Sigmoid colon (tissue), 7 donors: ENCODE data around the gene SCNN1B. TPM values are rescaled to one million over a fixed set of nuclear protein-coding genes. Genes with fewer than 3 reads are reported as not detected.

Experiments used
- DNase-seq: peaks from one replicate; pipeline ENCODE4 v3.0.0-alpha.2; 2019
- H3K27ac ChIP-seq, 4 donors: fragments of 200-600 bp; sonication (generic); one replicate each; pipeline ENCODE4 v1.5.1; 2016 to 2019; ENCODE audit warnings: mild to moderate bottlenecking in 1 of 4
- H3K27me3 ChIP-seq, 3 donors: fragments of 200-600 bp; sonication (generic); one replicate each; pipeline ENCODE4 v1.5.1; 2019; ENCODE audit warnings: mild to moderate bottlenecking in 1 of 3
- H3K36me3 ChIP-seq, 4 donors: fragments of 200-600 bp; sonication (generic); one replicate each; pipeline ENCODE4 v1.5.1; 2016 to 2019
- H3K4me1 ChIP-seq, 4 donors: fragments of 200-600 bp; sonication (generic); one replicate each; pipeline ENCODE4 v1.5.1; 2017 to 2019
- H3K4me3 ChIP-seq, 4 donors: fragments of 200-600 bp; sonication (generic); one replicate each; pipeline ENCODE4 v1.5.1; 2017 to 2019; ENCODE audit warnings: mild to moderate bottlenecking in 2 of 4, moderate library complexity in 1 of 4
- H3K9me3 ChIP-seq, 4 donors: fragments of 200-600 bp in 3 of 4; sonication (generic) in 3 of 4; one replicate each; pipeline versions ENCODE4 v1.5.1 to v1.6.1; 2013 to 2019
- CTCF ChIP-seq, 4 experiments: fragments of 450-650 bp in 3 of 4; fragments of 200-600 bp in 1 of 4; IDR thresholded peaks; one replicate each; pipeline ENCODE4 v1.5.1; 2016 to 2019; ENCODE audit warnings: antibody characterized with exemption in 4 of 4, mild to moderate bottlenecking in 3 of 4, moderate library complexity in 2 of 4
- EP300 ChIP-seq, 4 donors: sonication (generic); formaldehyde crosslinking; IDR thresholded peaks; one replicate each; pipeline ENCODE4 v1.6.1; 2017; ENCODE audit warnings: antibody characterized with exemption in 4 of 4
- POLR2A ChIP-seq, 2 donors: fragments of 450-650 bp; IDR thresholded peaks; one replicate each; pipeline ENCODE4 v1.6.1; 2016; ENCODE audit warnings: antibody characterized with exemption in 2 of 2, mild to moderate bottlenecking in 2 of 2, moderate library complexity in 2 of 2
- POLR2AphosphoS5 ChIP-seq, 4 donors: sonication (generic); formaldehyde crosslinking; IDR thresholded peaks; one replicate each; pipeline ENCODE4 v1.6.1; 2017; ENCODE audit warnings: antibody characterized with exemption in 4 of 4
- WGBS, 2 donors: extraction: QIAGEN DNeasy Blood & Tissue Kit; methylation state at CpG; one replicate each; pipeline ENCODE4 v1.1.7; 2013; 5-methylcytosine and 5-hydroxymethylcytosine counted together
- intact Hi-C: fragments of 100-400 bp; cut with DNase I; formaldehyde crosslinking; loops from one replicate; pipeline ENCODE4 v1.15.1; 2023
- polyA plus RNA-seq, 3 donors: library from polyadenylated mRNA; stranded (reverse); fragments of 200-250 nt; gene quantifications; one replicate each; pipeline ENCODE4 v1.2.3, GENCODE V29; 2013
- total RNA-seq, 4 donors: library from RNA; depleted of rRNA; stranded (reverse); fragments of >200 nt; gene quantifications; one replicate each; pipeline ENCODE4 v1.1.0, GENCODE V29; 2016
- donor health status: healthy with polysubstance abuse.
- donor health status: Bipolar disorder and iron deficiency.
- donor health status: healthy.

Gene SCNN1B
- total and polyA plus RNA-seq, 7 donors, result 1.7 to 212 (median 9.2) TPM

- WGBS, 2 donors, result 70 to 83% methylated on average over 7 of the region's 7 CpGs
- Histone ChIP-seq H3K4me1 (peaks cover 0 to 13% (median 13%) of the 10 kb centered on the region in 4 donors), H3K27ac (no peak overlapping the region), H3K27me3 (peaks cover 9 to 16% (median 13%) of the 10 kb centered on the region in 3 donors), H3K9me3 (no peaks in the 10 kb centered on the region), H3K36me3 (no peaks in the 10 kb centered on the region), H3K4me3 (no peak overlapping the region)
- no peak for DNase-seq
- intact Hi-C loops, result no loop called here
- TF ChIP-seq EP300 (IDR thresholded peaks at IDR 0.05) (no peak), CTCF (IDR thresholded peaks at IDR 0.05) (no peak), POLR2AphosphoS5 (IDR thresholded peaks at IDR 0.05) (no peak), POLR2A (IDR thresholded peaks at IDR 0.05) (no peak)
Measured at GRCh38 chr16:23306199-23307100, 4.3 kb downstream of the SCNN1B start.

GRCh38 chr16:23310217-23310616 lies 8.1 kb downstream of the SCNN1B start:
- Histone ChIP-seq H3K4me3 (no peak overlapping the region), H3K9me3 (no peaks in the 10 kb centered on the region), H3K27me3 (no peaks in the 10 kb centered on the region), H3K4me1 (no peaks in the 10 kb centered on the region), H3K36me3 (no peaks in the 10 kb centered on the region), H3K27ac (no peak overlapping the region)
- no peak for TF ChIP-seq POLR2A (IDR thresholded peaks at IDR 0.05)
- TF ChIP-seq CTCF (IDR thresholded peaks at IDR 0.05), result no peak
- no peak for DNase-seq
- intact Hi-C loops, result loop anchor here (10.0 kb wide), 1 partner anchor 125 kb away; the partner anchor contains the start of gene SCNN1G

DNA sequence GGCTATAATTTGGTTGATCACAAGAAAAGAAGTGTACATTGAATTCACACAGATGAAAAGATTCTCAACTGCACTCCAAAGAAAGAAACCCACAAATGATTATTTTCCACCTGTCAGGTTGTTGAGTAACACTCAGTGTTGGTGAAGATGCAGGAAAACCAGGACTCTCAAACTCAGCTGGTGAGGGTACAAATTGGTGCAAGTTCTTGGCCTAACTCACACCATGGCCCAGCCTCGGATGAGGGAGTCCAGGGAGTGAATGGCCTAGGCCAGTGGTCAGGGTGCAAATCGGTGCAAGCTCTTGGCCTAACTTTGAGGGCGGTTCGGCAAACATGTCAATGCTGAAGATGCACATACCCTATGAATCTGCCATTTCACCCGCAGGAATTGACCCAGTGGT lies 8.6 kb downstream of the SCNN1B start:
- intact Hi-C loops, result loop anchor here (10.0 kb wide), 1 partner anchor 126 kb away; the partner anchor contains the start of gene SCNN1G
- Histone ChIP-seq H3K27ac (no peak overlapping the region), H3K36me3 (no peaks in the 10 kb centered on the region), H3K4me3 (no peak overlapping the region), H3K9me3 (no peaks in the 10 kb centered on the region), H3K27me3 (no peaks in the 10 kb centered on the region), H3K4me1 (no peaks in the 10 kb centered on the region)
- no peak for DNase-seq
- WGBS, 2 donors, result 97 to 98% methylated on average over 5 of the region's 5 CpGs
- TF ChIP-seq CTCF (IDR thresholded peaks at IDR 0.05) (no peak), POLR2A (IDR thresholded peaks at IDR 0.05) (no peak), EP300 (IDR thresholded peaks at IDR 0.05) (no peak), POLR2AphosphoS5 (IDR thresholded peaks at IDR 0.05) (no peak)

DNA sequence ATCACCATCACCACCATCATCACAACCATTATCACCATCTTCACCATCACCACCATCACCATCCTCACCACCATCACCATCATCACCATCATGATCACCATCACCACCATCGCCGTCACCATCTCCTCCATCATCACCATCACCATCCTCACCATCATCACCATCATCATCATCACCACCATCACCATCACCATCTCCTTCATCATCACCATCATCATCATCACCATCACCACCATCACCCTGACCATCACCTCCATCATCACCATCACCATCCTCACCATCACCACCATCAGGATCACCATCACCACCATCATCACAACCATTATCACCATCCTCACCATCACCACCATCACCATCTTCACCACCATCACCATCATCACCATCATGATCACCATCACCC lies 14.1 kb downstream of the SCNN1B start:
- TF ChIP-seq EP300 (IDR thresholded peaks at IDR 0.05) (no peak), POLR2AphosphoS5 (IDR thresholded peaks at IDR 0.05) (no peak), POLR2A (IDR thresholded peaks at IDR 0.05) (no peak), CTCF (IDR thresholded peaks at IDR 0.05) (no peak)
- no peak for DNase-seq

More for the DNA sequence above, 14.1 kb downstream of the SCNN1B start:
- no peak overlapping the region for H3K27ac ChIP-seq
- H3K4me3 ChIP-seq, result no peak overlapping the region
- 50 to 97% methylated on average over 2 of the region's 2 CpGs for WGBS, 2 donors
- peaks cover 0 to 17% (median 6%) of the 10 kb centered on the region in 4 donors for H3K4me1 ChIP-seq
- no peaks in the 10 kb centered on the region for H3K27me3 ChIP-seq
- H3K36me3 ChIP-seq, result no peaks in the 10 kb centered on the region
- intact Hi-C loops, result loop anchor here (5.0 to 10.0 kb wide), 2 partner anchors 106 to 131 kb away; partner anchors contain the start of gene SCNN1G
- no peaks in the 10 kb centered on the region for H3K9me3 ChIP-seq
